ENCODE data around the gene RAB11A. TPM values are rescaled to one million over a fixed set of nuclear protein-coding genes. Genes with fewer than 3 reads are reported as not detected.

Gene RAB11A
- total RNA-seq, 1 donor from 2014 or later, result 98.2 TPM

GRCh38 chr15:65873256-65873655 lies 4.0 kb downstream of the RAB11A start:
- TF ChIP-seq CTCF (IDR thresholded peaks at IDR 0.05), result no peak
- no peak for ATAC-seq (ENCODE audit: low read depth)
- no peak overlapping the region for H3K27ac Mint-ChIP-seq
- peaks cover 42% of the 10 kb centered on the region for H3K36me3 Mint-ChIP-seq (ENCODE audit: low read depth)
- ChIA-PET CTCF (no interaction called here), POLR2A (no interaction called here)
- H3K27me3 Mint-ChIP-seq, result peaks cover 4% of the 10 kb centered on the region
- no peak for DNase-seq
- no peaks in the 10 kb centered on the region for H3K9me3 Mint-ChIP-seq
- H3K4me3 Mint-ChIP-seq, result no peak overlapping the region
- intact Hi-C loops (cut with micrococcal nuclease), result no loop called here
- peaks cover 35% of the 10 kb centered on the region for H3K4me1 Mint-ChIP-seq

- DNase-seq, result no peak
- no peak overlapping the region for H3K27ac Mint-ChIP-seq
- H3K36me3 Mint-ChIP-seq (ENCODE audit: low read depth), result peaks cover 45% of the 10 kb centered on the region
- CTCF ChIA-PET, result interaction anchor here (0.6 kb wide), 1 partner anchor 13 kb away, joined by 3 read pairs; no protein-coding TSS in a partner anchor
- peaks cover 26% of the 10 kb centered on the region for H3K4me1 Mint-ChIP-seq
- POLR2A ChIA-PET, result interaction anchor here (0.7 kb wide), 1 partner anchor 9 kb away, joined by 5 read pairs; no protein-coding TSS in a partner anchor
- intact Hi-C loops (cut with micrococcal nuclease), result no loop called here
- H3K27me3 Mint-ChIP-seq, result no peaks in the 10 kb centered on the region
- H3K9me3 Mint-ChIP-seq, result no peaks in the 10 kb centered on the region
- TF ChIP-seq CTCF (IDR thresholded peaks at IDR 0.05), result no peak
- ATAC-seq (ENCODE audit: low read depth), result no peak
- H3K4me3 Mint-ChIP-seq, result no peak overlapping the region
These were observed 6.2 kb downstream of the RAB11A start for GRCh38 chr15:65875458-65875857.

- no peak for TF ChIP-seq CTCF (IDR thresholded peaks at IDR 0.05)
- no peak for ATAC-seq (ENCODE audit: low read depth)
- peaks cover 29% of the 10 kb centered on the region for H3K4me1 Mint-ChIP-seq
- H3K27ac Mint-ChIP-seq, result no peak overlapping the region
- peaks cover 60% of the 10 kb centered on the region for H3K36me3 Mint-ChIP-seq (ENCODE audit: low read depth)
- ChIA-PET CTCF (no interaction called here), POLR2A (no interaction called here)
- intact Hi-C loops (cut with micrococcal nuclease), result no loop called here
- DNase-seq, result no peak
- H3K4me3 Mint-ChIP-seq, result no peak overlapping the region
- no peaks in the 10 kb centered on the region for H3K9me3 Mint-ChIP-seq
- H3K27me3 Mint-ChIP-seq, result no peaks in the 10 kb centered on the region
These were observed 8.5 kb downstream of the RAB11A start for GRCh38 chr15:65877749-65878148.

GRCh38 chr15:65881766-65882434 lies 12.6 kb downstream of the RAB11A start:
- ATAC-seq (ENCODE audit: low read depth) (no peak), DNase-seq (no peak)
- peaks cover 2% of the 10 kb centered on the region for H3K9me3 Mint-ChIP-seq
- CTCF ChIA-PET, result interaction anchor here (0.8 to 1.6 kb wide), 3 partner anchors 13 to 244 kb away, joined by 3 to 10 read pairs (median 5); partner anchors contain the start of gene RAB11A
- H3K27me3 Mint-ChIP-seq, result no peaks in the 10 kb centered on the region
- POLR2A ChIA-PET, result interaction anchor here (0.7 to 1.7 kb wide), 4 partner anchors 9 to 243 kb away, joined by 4 to 13 read pairs (median 10); partner anchors contain the start of gene RAB11A
- intact Hi-C loops (cut with micrococcal nuclease), result no loop called here
- TF ChIP-seq CTCF (IDR thresholded peaks at IDR 0.05), result no peak
- peaks cover 73% of the 10 kb centered on the region for H3K36me3 Mint-ChIP-seq (ENCODE audit: low read depth)
- peak overlapping the region; percentile 12 for H3K4me3 Mint-ChIP-seq
- peak overlapping the region; percentile 5 for H3K27ac Mint-ChIP-seq
- H3K4me1 Mint-ChIP-seq, result peaks cover 52% of the 10 kb centered on the region

- TF ChIP-seq CTCF (IDR thresholded peaks at IDR 0.05), result no peak
- H3K4me3 Mint-ChIP-seq, result peak overlapping the region; percentile 15
- ChIA-PET POLR2A (interaction anchor here (1.5 kb wide), 1 partner anchor 34 kb away, joined by 5 read pairs; no protein-coding TSS in a partner anchor), CTCF (no interaction called here)
- H3K27ac Mint-ChIP-seq, result peak overlapping the region; percentile 70
- DNase-seq (no peak), ATAC-seq (ENCODE audit: low read depth) (no peak)
- peaks cover 76% of the 10 kb centered on the region for H3K36me3 Mint-ChIP-seq (ENCODE audit: low read depth)
- intact Hi-C loops (cut with micrococcal nuclease), result no loop called here
- peaks cover 58% of the 10 kb centered on the region for H3K4me1 Mint-ChIP-seq
- H3K27me3 Mint-ChIP-seq, result no peaks in the 10 kb centered on the region
- peaks cover 2% of the 10 kb centered on the region for H3K9me3 Mint-ChIP-seq
These were observed 14.3 kb downstream of the RAB11A start for GRCh38 chr15:65883571-65883970.
